GM23338 (cell line): ENCODE measurements around the gene MGAT3.

Experiments used
- CREB1 ChIP-seq: fragments of 250-450 bp; sonication (Bioruptor Pico); IDR thresholded peaks from 2 replicates; pipeline ENCODE4 v1.5.0; 2020; ENCODE audit warnings: low read depth, mild to moderate bottlenecking, moderate library complexity
- EZH2 ChIP-seq: fragments of 200-600 bp; sonication (generic); IDR thresholded peaks from one replicate; pipeline ENCODE4 v1.8.0; 2017; ENCODE audit warnings: antibody characterized with exemption, mild to moderate bottlenecking, low read depth; ENCODE audit not compliant: unreplicated experiment
- EZH2phosphoT487 ChIP-seq: fragments of 200-600 bp; sonication (generic); IDR thresholded peaks from one replicate; pipeline ENCODE4 v1.8.1; 2018; ENCODE audit warnings: antibody characterized with exemption; ENCODE audit not compliant: unreplicated experiment
- JUNB ChIP-seq: IDR thresholded peaks from one replicate; pipeline ENCODE4 v1.6.1; 2016; ENCODE audit warnings: antibody characterized with exemption; ENCODE audit not compliant: unreplicated experiment
- NANOG ChIP-seq: IDR thresholded peaks from 2 replicates; pipeline ENCODE4 v1.6.1; 2016; ENCODE audit warnings: antibody characterized with exemption, borderline replicate concordance
- POLR2AphosphoS5 ChIP-seq: IDR thresholded peaks from 2 replicates; pipeline ENCODE4 v1.6.1; 2016; ENCODE audit warnings: antibody characterized with exemption, low read depth
- ZNF114 ChIP-seq: fragments of 250-450 bp; sonication (Bioruptor Pico); IDR thresholded peaks from 2 replicates; pipeline ENCODE4 v1.5.0; 2020; ENCODE audit warnings: mild to moderate bottlenecking, moderate library complexity
- ZNF331 ChIP-seq: fragments of 250-450 bp; sonication (Bioruptor Pico); IDR thresholded peaks from 2 replicates; pipeline ENCODE4 v1.5.0; 2020; ENCODE audit warnings: low read depth, mild to moderate bottlenecking, moderate library complexity
- TF ChIP-seq, protein P1 (sequence below), 2 experiments: fragments of 200-600 bp in 1 of 2; sonication (generic) in 1 of 2; conservative IDR thresholded peaks; 2 replicates each; pipeline versions ENCODE4 v1.5.1 to v1.6.1; 2016 to 2017; ENCODE audit warnings: antibody characterized with exemption in 2 of 2, low read depth in 2 of 2, mild to moderate bottlenecking in 2 of 2, moderate library complexity in 1 of 2
- TF ChIP-seq, protein P2 (sequence below): fragments of 250-450 bp; sonication (Bioruptor Pico); IDR thresholded peaks from 2 replicates; pipeline ENCODE4 v1.5.0; 2020; ENCODE audit warnings: mild to moderate bottlenecking, moderate library complexity
- TF ChIP-seq, protein P3 (sequence below): IDR thresholded peaks from 2 replicates; pipeline ENCODE4 v1.6.1; 2016; ENCODE audit warnings: antibody characterized with exemption
- TF ChIP-seq, protein P4 (sequence below): IDR thresholded peaks from one replicate; pipeline ENCODE4 v1.6.1; 2018; ENCODE audit warnings: antibody characterized with exemption; ENCODE audit not compliant: unreplicated experiment

DNA sequence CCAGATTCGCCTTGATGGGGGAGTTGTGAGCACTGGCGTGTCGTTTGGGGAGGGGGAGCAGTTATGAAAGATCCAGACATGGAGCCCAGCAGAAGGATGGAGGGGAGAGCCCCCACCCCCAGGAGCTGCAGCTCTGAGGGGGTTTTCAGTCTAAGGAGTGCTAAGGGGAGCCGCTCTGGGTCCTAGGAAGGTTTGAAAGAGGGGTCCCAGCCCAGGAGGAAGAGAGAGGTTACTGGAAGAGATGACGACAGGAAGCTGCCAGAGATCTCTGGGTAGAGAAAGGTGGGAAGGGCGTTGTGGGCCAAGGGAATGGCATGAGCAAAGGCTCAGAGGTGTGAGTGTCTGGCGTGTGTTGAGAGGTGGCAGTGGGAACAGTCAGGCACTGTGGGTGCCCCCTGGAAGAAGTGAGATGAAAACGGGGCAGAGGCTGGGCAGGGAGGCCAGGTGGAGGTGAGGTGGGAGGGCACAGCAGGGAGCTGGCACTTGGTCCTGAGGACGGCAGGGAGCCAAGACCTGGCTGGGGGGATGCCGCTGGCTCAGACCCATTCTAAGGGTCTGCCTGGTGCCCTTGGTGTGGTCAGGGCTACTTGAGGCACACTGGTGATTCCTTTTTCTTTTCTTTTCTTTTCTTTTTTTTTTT is 1.8 kb downstream of the MGAT3 start:
- TF ChIP-seq POLR2AphosphoS5, result no peak
- TF ChIP-seq, protein P1, sequence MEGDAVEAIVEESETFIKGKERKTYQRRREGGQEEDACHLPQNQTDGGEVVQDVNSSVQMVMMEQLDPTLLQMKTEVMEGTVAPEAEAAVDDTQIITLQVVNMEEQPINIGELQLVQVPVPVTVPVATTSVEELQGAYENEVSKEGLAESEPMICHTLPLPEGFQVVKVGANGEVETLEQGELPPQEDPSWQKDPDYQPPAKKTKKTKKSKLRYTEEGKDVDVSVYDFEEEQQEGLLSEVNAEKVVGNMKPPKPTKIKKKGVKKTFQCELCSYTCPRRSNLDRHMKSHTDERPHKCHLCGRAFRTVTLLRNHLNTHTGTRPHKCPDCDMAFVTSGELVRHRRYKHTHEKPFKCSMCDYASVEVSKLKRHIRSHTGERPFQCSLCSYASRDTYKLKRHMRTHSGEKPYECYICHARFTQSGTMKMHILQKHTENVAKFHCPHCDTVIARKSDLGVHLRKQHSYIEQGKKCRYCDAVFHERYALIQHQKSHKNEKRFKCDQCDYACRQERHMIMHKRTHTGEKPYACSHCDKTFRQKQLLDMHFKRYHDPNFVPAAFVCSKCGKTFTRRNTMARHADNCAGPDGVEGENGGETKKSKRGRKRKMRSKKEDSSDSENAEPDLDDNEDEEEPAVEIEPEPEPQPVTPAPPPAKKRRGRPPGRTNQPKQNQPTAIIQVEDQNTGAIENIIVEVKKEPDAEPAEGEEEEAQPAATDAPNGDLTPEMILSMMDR (conservative IDR thresholded peaks at IDR 0.05; ENCODE audit: low read depth in 2 of 2), result no peak
- no peak for TF ChIP-seq EZH2phosphoT487
- TF ChIP-seq EZH2, result no peak
- TF ChIP-seq, protein P2, sequence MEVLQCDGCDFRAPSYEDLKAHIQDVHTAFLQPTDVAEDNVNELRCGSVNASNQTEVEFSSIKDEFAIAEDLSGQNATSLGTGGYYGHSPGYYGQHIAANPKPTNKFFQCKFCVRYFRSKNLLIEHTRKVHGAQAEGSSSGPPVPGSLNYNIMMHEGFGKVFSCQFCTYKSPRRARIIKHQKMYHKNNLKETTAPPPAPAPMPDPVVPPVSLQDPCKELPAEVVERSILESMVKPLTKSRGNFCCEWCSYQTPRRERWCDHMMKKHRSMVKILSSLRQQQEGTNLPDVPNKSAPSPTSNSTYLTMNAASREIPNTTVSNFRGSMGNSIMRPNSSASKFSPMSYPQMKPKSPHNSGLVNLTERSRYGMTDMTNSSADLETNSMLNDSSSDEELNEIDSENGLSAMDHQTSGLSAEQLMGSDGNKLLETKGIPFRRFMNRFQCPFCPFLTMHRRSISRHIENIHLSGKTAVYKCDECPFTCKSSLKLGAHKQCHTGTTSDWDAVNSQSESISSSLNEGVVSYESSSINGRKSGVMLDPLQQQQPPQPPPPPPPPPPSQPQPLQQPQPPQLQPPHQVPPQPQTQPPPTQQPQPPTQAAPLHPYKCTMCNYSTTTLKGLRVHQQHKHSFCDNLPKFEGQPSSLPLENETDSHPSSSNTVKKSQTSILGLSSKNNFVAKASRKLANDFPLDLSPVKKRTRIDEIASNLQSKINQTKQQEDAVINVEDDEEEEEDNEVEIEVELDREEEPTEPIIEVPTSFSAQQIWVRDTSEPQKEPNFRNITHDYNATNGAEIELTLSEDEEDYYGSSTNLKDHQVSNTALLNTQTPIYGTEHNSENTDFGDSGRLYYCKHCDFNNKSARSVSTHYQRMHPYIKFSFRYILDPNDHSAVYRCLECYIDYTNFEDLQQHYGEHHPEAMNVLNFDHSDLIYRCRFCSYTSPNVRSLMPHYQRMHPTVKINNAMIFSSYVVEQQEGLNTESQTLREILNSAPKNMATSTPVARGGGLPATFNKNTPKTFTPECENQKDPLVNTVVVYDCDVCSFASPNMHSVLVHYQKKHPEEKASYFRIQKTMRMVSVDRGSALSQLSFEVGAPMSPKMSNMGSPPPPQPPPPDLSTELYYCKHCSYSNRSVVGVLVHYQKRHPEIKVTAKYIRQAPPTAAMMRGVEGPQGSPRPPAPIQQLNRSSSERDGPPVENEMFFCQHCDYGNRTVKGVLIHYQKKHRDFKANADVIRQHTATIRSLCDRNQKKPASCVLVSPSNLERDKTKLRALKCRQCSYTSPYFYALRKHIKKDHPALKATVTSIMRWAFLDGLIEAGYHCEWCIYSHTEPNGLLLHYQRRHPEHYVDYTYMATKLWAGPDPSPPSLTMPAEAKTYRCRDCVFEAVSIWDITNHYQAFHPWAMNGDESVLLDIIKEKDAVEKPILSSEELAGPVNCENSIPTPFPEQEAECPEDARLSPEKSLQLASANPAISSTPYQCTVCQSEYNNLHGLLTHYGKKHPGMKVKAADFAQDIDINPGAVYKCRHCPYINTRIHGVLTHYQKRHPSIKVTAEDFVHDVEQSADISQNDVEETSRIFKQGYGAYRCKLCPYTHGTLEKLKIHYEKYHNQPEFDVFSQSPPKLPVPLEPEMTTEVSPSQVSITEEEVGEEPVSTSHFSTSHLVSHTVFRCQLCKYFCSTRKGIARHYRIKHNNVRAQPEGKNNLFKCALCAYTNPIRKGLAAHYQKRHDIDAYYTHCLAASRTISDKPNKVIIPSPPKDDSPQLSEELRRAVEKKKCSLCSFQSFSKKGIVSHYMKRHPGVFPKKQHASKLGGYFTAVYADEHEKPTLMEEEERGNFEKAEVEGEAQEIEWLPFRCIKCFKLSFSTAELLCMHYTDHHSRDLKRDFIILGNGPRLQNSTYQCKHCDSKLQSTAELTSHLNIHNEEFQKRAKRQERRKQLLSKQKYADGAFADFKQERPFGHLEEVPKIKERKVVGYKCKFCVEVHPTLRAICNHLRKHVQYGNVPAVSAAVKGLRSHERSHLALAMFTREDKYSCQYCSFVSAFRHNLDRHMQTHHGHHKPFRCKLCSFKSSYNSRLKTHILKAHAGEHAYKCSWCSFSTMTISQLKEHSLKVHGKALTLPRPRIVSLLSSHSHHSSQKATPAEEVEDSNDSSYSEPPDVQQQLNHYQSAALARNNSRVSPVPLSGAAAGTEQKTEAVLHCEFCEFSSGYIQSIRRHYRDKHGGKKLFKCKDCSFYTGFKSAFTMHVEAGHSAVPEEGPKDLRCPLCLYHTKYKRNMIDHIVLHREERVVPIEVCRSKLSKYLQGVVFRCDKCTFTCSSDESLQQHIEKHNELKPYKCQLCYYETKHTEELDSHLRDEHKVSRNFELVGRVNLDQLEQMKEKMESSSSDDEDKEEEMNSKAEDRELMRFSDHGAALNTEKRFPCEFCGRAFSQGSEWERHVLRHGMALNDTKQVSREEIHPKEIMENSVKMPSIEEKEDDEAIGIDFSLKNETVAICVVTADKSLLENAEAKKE (CRISPR knock-in tag), result no peak
- TF ChIP-seq ZNF114 (CRISPR knock-in tag), result no peak
- no peak for TF ChIP-seq ZNF331
- TF ChIP-seq, protein P3, sequence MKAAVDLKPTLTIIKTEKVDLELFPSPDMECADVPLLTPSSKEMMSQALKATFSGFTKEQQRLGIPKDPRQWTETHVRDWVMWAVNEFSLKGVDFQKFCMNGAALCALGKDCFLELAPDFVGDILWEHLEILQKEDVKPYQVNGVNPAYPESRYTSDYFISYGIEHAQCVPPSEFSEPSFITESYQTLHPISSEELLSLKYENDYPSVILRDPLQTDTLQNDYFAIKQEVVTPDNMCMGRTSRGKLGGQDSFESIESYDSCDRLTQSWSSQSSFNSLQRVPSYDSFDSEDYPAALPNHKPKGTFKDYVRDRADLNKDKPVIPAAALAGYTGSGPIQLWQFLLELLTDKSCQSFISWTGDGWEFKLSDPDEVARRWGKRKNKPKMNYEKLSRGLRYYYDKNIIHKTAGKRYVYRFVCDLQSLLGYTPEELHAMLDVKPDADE, result no peak
- no peak for TF ChIP-seq JUNB
- TF ChIP-seq, protein P4, sequence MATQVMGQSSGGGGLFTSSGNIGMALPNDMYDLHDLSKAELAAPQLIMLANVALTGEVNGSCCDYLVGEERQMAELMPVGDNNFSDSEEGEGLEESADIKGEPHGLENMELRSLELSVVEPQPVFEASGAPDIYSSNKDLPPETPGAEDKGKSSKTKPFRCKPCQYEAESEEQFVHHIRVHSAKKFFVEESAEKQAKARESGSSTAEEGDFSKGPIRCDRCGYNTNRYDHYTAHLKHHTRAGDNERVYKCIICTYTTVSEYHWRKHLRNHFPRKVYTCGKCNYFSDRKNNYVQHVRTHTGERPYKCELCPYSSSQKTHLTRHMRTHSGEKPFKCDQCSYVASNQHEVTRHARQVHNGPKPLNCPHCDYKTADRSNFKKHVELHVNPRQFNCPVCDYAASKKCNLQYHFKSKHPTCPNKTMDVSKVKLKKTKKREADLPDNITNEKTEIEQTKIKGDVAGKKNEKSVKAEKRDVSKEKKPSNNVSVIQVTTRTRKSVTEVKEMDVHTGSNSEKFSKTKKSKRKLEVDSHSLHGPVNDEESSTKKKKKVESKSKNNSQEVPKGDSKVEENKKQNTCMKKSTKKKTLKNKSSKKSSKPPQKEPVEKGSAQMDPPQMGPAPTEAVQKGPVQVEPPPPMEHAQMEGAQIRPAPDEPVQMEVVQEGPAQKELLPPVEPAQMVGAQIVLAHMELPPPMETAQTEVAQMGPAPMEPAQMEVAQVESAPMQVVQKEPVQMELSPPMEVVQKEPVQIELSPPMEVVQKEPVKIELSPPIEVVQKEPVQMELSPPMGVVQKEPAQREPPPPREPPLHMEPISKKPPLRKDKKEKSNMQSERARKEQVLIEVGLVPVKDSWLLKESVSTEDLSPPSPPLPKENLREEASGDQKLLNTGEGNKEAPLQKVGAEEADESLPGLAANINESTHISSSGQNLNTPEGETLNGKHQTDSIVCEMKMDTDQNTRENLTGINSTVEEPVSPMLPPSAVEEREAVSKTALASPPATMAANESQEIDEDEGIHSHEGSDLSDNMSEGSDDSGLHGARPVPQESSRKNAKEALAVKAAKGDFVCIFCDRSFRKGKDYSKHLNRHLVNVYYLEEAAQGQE, result no peak
- no peak for TF ChIP-seq NANOG
- no peak for TF ChIP-seq CREB1
